Right hindlimb (tissue), 1 donor: Measurements from ENCODE around the gene MMP14.
"Not testable (repeated sequence)": the region's sequence is repeated elsewhere in the genome, so short reads cannot be mapped to it uniquely, and the experiment has no call there.

ENCODE experiments used
- DNase-seq: peaks from one replicate; pipeline ENCODE4 v3.0.0-alpha.2; 2018

Gene MMP14

DNA sequence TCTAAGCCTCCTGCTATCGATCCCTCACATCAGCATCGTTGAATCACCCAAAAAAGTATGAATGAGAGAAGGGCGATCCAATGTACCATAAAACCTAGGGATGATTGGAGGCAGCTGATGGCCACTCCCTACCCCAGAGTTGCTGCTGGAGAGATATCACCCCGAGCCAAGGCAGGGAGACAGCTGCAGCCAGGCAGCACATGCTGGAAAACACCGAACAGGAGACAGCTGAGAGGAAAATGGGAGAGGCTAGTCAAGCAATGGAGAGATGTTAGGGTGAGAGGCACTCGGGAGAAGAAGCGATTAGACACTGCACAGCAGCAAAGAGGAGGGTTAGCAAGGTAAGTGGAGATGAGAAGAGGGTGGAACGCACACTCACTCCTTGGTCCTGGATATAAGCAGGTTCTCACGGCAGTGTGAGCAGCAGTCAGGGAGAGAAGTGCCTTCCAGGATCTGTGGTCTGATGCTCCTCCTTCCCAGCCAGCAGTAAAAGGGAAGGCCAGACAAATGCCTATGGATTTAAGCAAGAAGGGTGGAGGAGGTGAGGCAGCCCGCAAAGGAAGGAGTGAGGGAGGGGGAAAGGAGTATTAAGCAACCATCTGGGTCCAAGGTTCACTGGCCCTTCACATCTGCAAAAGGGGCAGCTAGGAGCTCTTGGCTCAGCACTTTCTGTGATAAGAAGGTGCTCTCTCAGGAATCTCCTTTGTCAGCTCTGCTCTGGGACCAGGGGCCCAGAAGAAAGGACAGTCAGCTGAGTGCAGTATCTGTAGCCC lies 21.3 kb upstream of the MMP14 start, which contains the start of gene SLC7A7:
SLC7A7 (minus strand) TSS at position 495 of the 773 bp plus-strand sequence. CDS start 2,037 bp downstream, outside the sequence.
- DNase-seq = peak; percentile 84

DNA sequence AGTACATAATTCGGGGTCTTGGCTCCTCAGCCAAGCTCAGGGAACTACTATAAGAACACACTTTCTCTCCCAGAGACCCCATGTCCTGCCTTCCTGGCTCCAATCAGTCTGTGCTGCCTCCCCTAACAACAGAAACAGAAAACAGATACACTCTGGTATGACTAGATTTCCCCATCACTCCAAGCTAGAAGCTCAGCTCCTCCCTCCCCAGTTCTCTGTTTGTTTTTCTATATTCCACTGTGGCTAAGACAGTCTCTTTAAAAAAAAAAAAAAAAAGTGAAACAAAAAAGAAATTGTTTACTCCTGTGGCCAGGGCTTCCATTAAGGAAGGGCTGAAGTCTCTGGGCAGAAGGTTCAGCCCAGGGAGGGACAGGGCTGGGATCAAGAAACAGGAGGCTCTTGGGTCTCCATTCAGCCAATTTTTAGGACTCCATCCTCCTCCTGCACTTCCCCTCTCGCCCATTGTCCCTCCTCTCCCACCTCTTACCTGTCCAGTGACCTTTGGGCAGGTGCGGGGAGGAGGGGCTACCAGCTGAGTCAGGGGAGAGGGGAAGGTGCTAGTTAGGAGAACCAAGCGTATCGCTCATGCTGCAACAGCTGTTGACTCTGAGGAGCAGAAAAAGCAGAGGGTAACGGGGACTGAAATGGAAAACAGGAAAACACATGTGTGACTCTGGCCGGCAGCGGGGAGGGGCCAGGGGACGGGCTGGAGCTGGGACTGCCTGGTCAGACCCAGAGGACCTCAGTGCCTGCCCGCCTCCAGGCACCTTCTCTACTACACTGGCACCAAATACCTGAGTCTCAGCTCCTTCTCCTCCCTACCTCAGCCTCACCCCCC lies 17.0 kb upstream of the MMP14 start:
- DNase-seq = peak; percentile 72

DNA sequence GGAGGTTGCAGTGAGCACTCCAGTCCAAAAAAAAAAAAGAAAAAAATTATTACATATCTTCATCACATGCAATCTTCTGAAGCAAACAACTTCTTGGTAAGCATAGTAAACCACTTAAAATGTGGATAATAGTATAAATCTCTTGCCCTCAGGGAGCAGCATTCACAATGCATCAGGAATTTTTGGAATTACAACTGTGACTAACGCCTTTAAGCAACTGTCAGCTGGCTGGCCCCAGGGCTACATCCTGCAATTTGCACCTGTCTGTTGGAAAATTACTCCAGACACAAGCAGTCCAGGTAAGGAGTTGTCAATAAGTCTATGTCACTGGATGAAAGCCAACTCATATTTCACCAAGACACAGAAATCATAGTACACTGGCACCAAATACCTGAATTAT lies 15.7 kb upstream of the MMP14 start:
- DNase-seq = no peak

DNA sequence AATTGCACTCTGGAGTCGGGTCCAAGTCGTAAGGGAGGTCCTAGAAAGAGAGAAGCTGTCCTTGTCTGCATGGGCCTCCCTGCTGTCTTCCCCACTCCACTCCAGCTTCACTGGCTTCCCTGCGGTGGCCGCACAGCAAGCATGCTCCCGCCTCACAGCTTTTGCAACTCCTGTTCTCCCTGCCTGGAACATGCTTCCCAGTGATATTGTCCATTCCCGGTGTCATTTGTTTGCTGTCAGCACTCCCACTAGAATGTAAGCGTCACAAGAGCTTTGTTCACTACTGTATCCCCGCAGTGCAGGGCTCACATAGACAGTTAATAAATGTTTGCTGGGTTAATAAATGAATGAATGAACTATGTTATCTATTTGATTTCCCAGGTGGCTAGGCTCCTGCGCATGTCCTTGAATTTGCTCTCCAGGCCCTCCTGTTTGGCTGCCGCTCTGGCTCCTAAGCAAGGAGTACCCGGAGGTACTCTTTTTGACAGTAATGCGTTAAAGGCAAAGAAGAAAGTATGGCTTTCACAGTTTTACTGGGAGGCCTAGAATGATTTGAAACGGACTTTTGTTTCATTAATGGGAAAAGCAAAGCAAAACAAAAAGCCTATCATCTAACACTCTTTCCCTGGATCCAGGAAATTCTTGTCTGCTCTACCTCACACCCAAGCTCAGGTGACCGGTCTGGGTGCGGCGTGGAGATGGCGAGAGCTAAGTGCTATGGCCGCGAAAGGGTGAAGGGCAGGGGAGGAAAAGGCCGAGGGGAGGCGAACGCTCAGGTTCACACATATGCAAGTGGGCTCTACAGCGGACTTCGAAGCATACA lies 15.0 kb upstream of the MMP14 start:
- peak; percentile 36 for DNase-seq

DNA sequence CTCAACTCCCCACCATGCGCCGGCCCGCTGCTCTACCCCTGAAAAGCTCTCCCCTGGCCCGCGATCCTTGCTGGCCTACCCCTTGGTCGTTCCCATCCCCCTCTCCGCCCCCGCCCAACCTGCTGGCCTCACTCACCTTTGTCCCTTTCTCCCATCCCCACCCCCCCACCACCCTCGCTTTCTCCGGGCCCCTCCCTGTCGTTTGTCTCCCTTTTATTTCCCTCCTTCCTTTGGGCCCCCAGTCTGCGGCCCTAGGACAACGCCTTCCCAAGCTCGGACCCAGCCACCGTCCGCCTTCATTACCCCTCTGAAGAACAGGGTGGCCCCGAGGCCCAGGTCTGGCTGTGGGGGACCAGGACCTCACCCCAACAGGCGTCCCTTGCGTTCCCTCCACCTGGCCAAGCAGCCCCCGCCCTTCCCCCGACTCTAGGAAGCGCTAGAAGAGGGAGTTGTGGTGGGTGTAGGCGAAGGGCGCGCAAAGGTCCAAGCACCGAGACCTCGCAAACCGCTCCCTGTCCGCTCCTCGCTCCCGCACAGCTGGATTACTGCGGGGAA lies 14.3 kb upstream of the MMP14 start:
- peak; percentile 47 for DNase-seq

DNA sequence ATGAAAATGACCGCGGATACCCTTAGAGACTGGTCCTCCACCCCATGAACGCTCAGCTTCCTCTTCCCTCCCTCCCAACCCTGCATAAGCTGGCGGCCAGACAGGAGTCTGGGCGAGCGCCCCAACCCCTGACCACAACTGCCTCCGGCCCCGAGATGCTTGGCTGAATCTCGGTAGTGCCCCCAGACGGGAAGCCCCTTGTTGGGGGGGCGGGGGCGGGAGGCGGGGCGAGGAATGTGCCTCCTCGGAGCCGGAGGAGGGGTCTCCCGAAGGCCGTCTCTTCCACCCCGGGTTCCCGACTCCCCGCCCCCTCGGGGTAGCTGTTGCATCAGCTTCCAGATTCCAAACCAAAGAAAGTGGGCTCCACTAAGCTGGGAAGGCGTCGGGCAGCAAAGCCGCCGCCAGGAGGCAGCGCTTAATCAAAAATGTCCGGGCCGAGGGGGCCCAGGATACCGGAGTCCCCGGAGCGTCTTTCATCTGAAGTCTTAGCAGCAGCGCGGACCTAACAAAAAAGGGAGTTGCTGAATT lies 13.8 kb upstream of the MMP14 start:
- peak; percentile 95 for DNase-seq

DNA sequence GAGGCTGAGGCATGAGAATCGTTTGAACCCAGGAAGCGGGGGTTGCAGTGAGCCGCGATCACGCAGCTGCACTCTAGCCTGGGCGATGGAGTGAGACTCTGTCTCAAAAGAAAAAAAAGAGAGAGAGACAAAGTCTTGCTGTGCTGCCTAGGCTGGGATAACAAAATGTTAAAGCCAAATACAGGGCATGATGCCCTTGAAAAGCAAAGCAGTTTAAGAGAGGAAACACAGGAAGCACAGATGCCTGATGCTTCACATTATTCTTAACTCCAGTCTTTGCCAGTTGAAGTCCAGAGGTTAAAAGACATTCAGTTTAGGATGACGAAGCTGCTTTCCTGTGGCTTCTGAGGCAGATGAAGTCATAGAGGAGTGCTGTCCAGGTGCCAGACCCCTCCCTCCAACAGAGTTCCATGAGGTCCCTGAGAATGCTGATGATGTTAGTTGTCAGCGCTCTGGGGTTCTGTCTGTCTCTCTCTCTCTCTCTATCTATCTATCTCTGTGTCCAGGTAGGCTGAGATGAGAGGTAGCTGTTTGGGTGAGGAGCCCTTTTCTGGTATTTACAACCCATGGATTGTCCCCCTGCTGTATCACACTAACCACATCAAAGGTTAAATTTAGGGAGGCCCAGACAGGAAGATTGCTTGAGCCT lies 11.6 kb upstream of the MMP14 start:
- peak; percentile 78 for DNase-seq

DNA sequence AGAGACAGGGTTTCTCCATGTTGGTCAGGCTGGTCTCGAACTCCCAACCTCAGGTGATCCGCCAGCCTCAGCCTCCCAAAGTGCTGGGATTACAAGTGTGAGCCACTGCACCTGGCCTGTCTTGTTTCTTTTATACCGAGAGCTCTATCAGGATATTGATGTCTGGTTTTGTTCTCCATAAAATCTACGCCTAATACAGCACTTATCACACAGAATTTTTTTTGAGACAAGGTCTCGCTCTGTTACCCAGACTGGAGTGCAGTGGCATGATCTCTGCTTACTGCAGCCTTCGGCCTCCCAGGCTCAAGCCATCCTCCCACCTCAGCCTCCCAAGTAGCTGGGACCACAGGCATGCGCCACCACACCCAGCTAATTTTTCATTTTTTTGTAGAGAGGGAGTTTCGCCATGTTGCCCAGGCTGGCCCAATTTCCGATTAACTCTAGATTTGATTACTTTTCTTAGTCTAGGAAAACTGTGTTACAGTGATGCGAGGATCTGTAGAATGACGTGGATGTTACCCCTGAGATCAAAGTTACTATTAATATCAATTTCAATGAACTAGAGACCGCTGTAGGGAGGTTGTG lies 7.2 kb upstream of the MMP14 start:
- DNase-seq = not testable (repeated sequence)

DNA sequence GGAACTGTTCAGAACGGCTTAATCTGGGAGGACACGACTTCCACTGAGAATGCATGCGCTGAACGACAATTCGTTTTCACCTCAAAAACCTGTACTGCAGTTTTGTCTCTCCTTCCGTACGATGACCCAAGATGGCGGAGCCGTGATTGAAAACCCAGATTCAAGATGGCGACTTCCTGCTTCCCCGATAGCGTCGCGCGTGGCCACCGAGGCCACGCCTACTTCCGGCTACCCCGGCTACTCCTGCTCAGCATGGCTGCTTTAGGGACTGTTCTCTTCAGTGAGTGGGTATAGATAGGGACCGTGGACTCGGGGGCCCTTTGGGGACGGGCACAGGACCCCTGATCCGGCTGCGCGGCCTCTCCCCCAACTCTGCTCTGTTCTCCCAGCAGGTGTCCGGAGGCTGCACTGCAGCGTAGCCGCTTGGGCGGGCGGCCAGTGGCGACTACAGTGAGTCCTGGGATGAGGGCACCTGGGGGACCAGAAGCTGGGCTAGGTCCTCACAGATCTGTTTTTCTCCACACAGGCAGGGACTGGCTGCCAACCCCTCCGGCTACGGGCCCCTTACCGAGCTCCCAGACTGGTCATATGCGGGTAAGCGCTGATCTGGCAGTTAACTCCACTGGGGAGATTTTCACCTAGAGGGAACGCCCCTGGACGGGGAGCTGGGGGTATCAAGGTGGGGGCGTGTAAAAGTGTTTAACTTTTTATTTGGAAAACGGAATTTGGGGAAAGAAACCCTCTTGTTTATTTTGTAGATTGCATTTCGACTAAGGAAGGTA lies 6.5 kb upstream of the MMP14 start, which contains the start of gene MRPL52:
MRPL52 (plus strand) TSS at position 227 of the 782 bp plus-strand sequence; CDS start at position 253, 26 bp downstream.
- DNase-seq = peak; percentile 94

DNA sequence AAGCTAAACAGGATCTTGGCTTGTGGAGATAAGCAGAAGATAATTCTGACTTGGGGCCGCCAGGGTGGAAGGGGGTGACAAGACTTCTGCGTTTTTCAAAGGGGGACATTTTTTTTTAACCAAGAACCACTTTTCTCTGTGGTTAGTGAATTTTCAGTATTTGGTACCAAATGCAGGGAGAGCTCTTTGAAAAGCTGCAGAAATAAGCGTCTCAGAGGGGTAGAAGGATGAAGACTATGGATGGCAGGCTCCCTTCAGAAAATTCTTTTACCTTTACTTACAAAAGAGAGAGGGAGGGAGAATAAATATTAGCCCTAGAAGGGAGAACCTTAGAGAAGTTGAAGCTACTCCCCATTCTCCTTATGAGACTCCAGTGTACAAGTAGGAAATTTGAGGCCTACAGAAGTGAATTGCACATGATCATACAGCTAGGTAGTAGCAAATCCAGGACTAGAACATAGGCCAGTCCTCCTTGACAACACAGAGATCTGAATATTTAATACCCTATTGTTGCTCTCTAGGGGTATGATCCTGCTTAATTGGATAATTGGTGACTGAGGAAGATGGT lies 5.9 kb upstream of the MMP14 start:
- DNase-seq = no peak

DNA sequence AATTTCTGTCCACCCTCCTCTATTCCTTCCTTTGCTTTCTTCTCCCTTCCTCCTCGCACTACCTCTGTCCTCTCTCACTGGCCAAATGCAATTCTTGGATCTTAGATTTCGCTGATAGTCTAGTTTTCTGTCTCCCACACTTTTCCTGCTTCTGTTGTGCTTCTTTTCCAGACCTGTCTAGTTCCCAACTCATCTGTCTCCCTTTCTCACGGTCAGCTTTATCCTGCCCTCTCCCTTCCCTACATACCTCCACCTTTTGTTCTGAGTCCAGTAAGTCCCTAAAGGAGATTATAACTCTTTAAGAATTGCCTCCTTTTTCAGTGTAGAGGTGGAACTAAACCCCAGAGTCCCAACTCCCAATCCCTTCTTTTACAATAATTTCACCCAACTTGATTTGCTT lies 880 bp upstream of the MMP14 start:
- no peak for DNase-seq

DNA sequence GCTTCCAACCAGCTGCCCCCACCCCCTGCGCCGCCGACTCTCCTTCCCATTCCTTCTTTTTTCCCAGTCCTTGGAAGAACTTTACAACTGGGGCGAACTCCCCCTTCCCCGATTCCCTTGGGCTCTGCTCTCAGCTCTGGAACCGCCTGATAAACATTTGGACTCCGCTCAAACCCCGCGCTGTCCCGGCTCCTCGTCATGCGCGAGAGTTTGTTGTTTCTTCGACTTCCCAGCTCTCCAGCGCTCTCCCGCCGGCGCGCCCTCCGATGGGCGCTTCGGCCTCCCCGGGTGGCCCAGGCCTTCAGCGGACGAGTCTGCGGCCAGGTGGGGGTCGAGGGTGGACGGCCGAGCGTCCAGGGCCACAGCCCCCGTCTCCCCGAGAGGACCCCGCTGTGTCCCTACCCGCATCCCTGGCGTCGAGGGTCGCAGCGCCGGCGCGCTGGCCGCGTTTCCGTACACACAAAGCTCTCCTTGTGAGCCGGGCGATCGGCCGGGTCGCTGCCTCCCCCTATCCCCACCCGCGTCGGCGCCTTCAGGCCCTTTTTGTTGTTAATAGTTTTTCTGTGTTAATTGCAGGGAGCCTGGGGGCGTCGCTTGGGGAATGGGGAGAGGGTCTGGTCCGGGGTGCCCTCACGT lies 847 bp downstream of the MMP14 start:
- peak; percentile 82 for DNase-seq

DNA sequence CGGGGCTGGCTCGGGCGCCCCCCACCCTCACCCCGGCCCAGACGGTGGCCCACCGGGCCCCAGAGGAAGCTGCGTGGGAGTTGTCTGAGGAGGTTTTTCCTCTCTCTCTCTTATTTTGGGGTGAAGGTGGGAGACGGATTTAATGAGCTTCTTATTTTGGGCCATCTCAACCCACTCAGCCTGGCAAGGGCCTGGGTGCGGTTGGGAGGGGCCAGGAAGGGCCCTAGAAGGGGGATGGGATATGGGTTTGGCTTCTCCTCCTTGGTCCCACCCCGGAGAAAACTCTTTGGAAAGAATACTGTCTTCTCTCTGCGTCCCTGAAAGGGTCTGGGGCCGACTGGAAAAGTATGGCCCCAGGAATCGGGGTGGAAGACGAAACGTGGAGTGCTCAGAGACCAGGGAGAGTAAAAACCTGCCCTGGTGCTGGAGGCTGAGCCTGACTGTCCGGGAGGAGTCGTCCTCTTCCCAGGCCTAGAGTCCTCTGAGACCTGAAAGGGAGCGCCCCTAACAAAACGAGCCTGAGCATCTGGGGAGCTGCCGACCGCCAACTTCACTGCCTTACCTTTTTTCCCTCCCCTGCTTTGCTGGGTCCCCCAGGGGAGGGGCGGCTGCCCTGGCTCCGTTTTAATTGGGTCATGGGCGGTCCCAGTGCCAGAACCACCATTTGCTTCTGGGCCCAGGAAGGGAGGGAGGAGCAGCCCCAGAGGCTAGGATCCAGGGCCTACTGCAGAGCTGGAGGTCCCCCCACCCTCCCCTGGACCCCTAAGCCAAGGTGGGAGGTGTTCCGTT lies 1.6 kb downstream of the MMP14 start:
- peak; percentile 61 for DNase-seq

DNA sequence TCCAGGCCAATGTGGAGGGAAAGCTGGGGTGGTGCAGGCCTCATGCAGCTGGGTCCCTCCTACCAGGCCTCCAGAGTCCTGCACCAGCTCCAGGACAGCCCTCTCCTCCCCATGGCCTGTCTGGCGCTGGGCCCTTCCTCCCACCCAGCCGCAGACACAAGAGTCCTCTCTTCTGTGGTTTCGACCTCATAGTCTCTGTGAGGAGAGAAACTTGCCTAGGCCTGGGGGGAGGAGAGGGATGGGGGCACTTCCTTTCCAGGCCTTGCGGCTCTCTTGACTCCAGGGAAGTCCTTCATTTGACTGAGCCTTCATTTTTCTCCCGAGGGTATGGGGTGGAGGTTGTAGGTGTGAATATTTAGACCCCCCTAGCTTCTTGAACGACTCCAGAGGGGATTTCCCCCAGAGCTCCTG lies 2.3 kb downstream of the MMP14 start:
- peak; percentile 68 for DNase-seq

DNA sequence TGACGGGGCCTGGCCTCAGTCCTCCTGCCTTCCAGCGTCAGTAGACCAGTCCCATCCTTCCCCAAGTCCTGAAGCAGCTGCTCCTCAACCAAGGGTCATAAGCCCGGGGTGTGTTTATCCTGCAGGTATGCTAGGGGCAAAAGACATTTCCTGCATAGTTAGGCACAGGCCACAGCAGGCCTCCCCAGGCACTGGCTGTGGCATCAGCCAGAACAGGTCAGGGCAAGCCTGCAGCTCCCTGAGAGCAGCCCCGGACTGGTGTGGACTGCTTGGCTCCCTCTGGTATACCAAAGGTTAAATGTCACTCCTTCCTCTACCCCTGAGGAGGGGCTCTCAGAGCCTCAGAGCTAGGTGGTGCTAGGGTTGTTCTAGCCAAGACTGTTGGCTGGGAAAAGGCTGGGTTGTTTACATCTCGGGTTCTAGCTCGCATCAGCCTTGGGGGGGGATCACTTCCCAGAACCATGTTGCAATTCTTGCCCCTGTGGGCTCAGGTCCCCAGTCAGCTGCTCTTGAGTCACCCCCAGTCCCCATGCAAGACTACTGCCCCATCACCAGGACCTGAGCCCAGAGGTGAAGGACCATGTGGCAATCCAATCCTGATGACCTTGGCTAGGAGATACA lies 2.9 kb downstream of the MMP14 start:
- DNase-seq = no peak

DNA sequence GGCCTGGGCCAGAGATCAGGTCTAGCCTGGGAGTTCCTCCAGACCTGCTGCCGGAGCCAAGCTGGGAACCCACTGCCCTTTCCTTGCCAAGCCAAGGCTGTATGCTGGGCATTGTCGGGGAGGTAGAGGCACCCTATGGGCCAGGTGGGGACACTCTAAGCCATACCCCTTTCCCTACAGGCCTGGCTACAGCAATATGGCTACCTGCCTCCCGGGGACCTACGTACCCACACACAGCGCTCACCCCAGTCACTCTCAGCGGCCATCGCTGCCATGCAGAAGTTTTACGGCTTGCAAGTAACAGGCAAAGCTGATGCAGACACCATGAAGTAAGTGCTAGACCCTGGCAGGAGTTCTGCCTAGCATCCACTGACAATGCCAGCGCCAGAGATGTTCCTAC lies 4.9 kb downstream of the MMP14 start:
- no peak for DNase-seq

DNA sequence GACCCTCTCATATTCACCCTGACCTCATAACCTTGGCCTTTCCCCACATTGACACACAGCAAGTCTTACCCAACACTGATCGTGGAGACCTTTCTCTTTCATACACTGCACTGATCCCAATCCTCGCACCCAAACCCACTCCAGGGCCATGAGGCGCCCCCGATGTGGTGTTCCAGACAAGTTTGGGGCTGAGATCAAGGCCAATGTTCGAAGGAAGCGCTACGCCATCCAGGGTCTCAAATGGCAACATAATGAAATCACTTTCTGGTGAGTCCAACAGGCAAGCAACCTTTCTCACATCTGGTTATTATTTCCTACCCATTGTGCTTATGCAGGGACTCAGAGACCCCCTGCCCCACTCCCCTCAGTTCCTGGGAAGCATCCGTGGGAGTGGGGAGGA lies 5.4 kb downstream of the MMP14 start:
- no peak for DNase-seq
